GM18520 (cell line): ENCODE results near the gene C19orf25.
"Not testable (repeated sequence)": the region's sequence is repeated elsewhere in the genome, so short reads cannot be mapped to it uniquely, and the experiment has no call there.

Experiments used
- ATAC-seq: cut with Tn5 transposase; IDR thresholded peaks from one replicate; pipeline ENCODE4 v1.9.1; 2021; ENCODE audit not compliant: unreplicated experiment

C19orf25 gene

GRCh38 chr19:1478934-1479707 is at the start of gene C19orf25:
C19orf25 (minus strand) TSS chr19:1479215; CDS start chr19:1478903, 312 bp downstream.
- ATAC-seq = peak; percentile 72

- ATAC-seq = no peak
Measured at GRCh38 chr19:1527650-1528309, 48.8 kb upstream of the C19orf25 start.

GRCh38 chr19:1526979-1527649 is 48.1 kb upstream of the C19orf25 start:
- no peak for ATAC-seq

DNA sequence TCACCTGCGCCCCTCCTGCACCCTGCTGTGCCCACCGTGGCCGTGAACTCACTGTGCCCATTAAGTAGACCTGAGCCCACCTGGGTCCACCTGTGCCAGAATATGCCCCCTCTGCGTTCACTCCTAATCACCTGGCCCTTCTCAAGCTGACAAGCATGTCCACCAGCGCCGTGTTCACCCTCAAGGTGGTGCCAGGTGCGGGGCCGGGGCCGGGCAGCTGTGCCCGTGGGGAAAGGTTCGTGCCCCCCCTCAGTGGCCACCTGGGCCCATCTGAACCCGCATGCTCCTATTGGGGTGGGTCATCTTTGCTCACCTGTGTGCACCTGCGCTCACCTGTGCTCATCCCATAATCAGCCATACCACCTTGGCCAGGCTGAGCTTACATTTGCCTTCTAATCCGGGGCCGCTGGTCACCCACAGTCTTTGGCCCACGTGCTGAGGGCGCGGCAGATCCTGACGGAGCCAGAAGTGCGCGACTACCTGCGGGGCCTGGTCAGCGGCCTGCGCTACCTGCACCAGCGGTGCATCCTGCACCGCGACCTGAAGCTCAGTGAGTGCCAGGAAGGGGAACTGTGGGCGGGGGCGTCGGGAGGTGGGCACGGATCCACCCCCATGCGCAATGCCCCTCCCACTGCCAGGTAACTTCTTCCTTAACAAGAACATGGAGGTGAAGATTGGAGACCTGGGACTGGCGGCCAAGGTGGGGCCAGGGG is 47.2 kb upstream of the C19orf25 start:
- ATAC-seq = no peak

- no peak for ATAC-seq
Measured at GRCh38 chr19:1525343-1525742, 46.3 kb upstream of the C19orf25 start.

DNA sequence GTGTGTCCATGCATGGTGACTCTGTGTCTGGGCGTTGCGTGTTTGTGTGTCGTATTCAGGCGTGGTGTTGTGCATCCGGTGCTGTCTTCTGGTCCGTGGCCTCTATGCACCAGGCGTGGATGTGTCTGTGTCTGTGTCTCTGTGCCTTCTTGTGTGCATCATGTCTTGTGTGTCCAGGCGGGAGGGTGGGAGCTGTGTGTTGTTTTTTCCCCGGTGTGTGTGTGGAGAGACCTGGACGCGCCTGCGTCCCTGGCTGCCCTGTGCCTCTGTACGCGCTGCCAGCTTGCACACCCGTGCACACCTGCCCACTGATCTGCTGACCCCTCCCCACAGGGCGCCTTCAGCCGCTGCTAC is 45.9 kb upstream of the C19orf25 start:
- no peak for ATAC-seq

GRCh38 chr19:1524287-1524971 is 45.4 kb upstream of the C19orf25 start:
- no peak for ATAC-seq

DNA sequence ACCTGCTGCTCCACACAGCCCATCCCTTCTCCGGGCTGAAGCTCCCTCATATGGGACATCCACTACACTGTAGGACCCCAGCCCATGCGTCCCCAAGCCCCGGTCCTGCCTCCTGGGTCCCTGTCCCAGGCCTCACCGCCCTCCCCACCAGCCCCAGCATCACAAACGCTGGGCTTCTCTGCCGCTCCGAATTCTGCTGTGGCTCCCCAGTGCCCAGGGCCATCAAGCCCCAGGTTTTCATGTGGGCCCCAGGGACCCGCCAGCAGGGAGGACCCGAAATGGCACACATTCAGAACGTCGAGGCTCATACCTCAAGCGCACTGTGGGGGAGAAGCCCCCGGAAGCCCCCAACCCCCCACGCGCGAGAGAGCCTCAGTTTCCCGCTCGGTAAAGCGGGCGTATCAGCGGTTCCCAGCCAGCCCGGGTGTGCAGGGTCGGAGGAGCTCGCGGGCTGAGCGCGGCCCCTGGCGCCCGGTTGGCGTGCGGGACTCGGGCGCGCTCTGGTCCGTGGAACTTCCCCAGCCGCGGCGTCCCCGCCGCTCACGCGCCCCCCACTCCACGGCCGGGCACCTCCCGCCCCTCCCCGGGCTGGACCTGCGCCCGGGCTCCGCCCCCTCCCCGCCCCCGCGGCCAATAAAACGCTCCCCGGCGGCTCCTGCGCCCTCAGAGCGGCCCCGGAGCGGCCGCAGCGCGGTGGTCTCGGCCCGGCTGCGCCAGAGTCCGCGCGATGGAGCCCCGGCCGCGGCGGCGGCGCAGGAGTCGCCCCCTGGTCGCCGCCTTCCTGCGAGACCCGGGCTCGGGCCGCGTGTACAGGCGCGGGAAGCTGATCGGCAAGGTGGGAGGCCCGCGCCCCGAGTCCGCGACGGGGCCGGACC is 44.6 kb upstream of the C19orf25 start, which contains the start of gene PLK5:
Gene PLK5 (plus strand): TSS at position 666 of the 875 bp plus-strand sequence. CDS start 2,920 bp downstream, outside the sequence.
- ATAC-seq = no peak

GRCh38 chr19:1522838-1523237 is 43.8 kb upstream of the C19orf25 start:
- ATAC-seq = no peak

DNA sequence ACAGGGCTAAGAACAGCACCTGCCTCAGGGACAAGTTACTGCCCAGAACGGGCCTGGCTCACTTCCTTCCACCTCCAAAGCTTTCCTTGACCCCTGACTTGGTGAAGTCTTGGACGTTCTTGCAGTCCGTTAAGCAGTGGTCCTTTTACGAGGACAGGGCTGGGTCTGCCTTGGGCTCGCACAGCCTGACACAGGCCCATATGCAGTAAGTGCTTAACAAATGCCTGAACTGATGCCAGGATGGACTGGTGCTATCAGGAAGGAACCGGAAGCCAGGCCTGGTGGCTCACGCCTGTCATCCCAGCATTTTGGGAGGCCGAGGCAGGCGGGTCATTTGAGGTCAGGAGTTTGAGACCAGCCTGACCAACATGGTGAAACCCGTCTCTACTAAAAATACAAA is 43.0 kb upstream of the C19orf25 start:
- no peak for ATAC-seq

DNA sequence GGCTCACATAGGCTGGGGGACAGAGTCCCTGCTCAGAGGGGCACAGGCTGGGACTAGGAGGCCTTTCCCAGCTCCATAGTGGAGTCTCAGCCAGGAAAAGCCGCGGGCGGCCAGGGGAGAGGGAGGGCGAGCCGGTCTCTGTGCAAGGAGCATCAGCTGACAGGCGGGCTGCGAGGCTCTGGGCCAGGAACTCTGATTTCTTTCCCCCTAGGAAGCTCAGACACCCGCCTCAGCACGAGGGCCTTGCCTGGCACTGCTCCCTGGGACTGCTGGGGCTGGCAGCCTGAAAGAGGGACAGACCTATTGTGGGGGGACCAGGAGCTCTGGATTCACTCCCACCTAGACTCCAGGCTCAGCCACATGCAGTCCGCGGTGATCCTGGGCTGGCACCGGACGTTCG is 42.6 kb upstream of the C19orf25 start:
- ATAC-seq = no peak

DNA sequence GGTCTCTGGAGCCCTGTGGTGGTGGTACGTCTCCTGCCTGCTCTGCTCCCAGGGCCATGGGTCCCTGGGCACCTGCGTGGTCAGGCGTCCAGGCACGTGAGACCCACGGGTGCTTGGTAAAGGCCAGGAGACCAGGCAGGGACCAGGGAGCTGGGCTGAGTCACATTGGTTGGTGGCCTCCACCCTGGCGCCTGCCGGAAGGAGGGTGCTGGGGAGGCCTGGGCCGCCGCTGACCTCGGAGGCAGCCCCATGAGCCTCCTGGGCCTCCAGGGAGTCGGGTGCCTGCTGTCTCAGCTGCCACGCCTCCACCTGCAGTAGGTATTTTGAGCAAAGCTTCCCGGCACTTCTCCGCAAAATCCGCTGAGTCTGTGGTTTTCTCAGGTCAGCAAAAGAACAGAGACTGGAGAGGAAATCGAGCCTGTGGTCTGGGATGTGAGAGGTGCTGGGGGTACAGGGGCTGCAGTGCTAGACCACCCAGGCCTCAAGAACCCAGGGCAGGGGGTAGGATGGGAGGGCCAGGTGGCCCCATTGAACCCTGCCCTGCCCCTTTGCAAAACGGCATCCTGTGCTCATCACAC is 41.3 kb upstream of the C19orf25 start:
- ATAC-seq = no peak

GRCh38 chr19:1519802-1520201 is 40.8 kb upstream of the C19orf25 start:
- ATAC-seq = not testable (repeated sequence)

DNA sequence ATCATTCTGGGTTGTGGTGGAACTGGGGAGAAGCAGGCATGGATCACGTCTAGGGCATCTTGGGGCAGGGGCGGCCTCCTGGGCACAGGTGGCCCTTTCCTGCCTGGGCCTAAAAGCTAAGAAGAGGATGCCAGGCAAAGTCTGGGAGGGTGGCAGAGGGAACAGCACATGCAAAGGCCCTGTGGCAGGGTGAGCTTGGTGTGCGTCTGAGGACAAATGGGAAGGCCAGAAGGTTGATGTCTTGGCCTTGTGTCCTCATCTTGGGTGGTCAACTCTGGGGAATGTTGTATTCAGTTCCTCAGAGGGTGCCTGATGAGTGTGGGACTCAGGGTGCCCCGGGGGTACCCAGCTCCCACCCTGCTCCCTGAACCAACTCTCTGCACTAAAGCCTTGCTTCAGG is 39.5 kb upstream of the C19orf25 start:
- ATAC-seq = no peak

DNA sequence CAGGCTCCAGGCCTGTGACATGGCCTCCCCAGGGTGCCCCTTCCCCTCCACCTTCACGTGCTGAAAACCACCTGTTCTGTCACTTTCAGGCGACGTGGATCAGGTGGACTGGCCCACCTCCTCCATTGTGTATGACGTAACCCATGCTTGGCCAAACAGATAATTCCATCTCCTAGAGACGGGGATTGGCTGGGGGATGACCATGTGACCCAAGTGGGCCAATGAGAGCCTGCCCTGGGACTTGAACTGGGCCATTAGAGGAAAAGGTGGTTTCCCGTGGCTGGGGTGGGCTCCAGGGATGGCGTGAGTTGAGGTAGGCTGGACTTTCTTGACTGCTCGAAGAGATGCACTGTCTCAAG is 37.4 kb upstream of the C19orf25 start:
- no peak for ATAC-seq

GRCh38 chr19:1514986-1515721 is 36.1 kb upstream of the C19orf25 start:
- ATAC-seq = no peak

GRCh38 chr19:1514295-1514661 is 35.3 kb upstream of the C19orf25 start:
- ATAC-seq = no peak

- no peak for ATAC-seq
Measured at GRCh38 chr19:1513499-1514294, 34.7 kb upstream of the C19orf25 start.
